Subcutaneous abdominal adipose tissue (tissue), 5 donors: ENCODE results near the gene COQ10A.

ENCODE experiments used
- H3K27ac ChIP-seq: one replicate; pipeline ENCODE4 v1.7.0; 2013; ENCODE audit warnings: low read depth, mild to moderate bottlenecking, inconsistent platforms, low read length, moderate library complexity
- H3K27me3 ChIP-seq, 5 donors: one replicate each; pipeline ENCODE4 v1.7.0; 2013; ENCODE audit warnings: low read length in 5 of 5, inconsistent platforms in 1 of 5; ENCODE audit not compliant: control insufficient read depth in 5 of 5, insufficient read depth in 4 of 5
- H3K36me3 ChIP-seq, 5 donors: one replicate each; pipeline ENCODE4 v1.7.0; 2013; ENCODE audit warnings: low read length in 5 of 5; ENCODE audit not compliant: control insufficient read depth in 5 of 5, insufficient read depth in 5 of 5
- H3K4me1 ChIP-seq, 5 donors: one replicate each; pipeline ENCODE4 v1.7.0; 2013; ENCODE audit warnings: low read length in 5 of 5, mild to moderate bottlenecking in 3 of 5, moderate library complexity in 1 of 5; ENCODE audit not compliant: control insufficient read depth in 5 of 5, insufficient read depth in 5 of 5
- H3K4me3 ChIP-seq, 5 donors: one replicate each; pipeline ENCODE4 v1.7.0; 2013; ENCODE audit warnings: low read length in 5 of 5, low read depth in 1 of 5
- H3K9ac ChIP-seq, 5 donors: one replicate each; pipeline ENCODE4 v1.7.0; 2013; ENCODE audit warnings: low read length in 5 of 5, mild to moderate bottlenecking in 4 of 5, moderate library complexity in 3 of 5
- H3K9me3 ChIP-seq, 5 donors: one replicate each; pipeline ENCODE4 v1.7.0; 2013; ENCODE audit warnings: low read length in 5 of 5; ENCODE audit not compliant: control insufficient read depth in 5 of 5
- donor health status: healthy.
- donor health status: healthy.
- donor health status: healthy.
- donor health status: healthy.
- donor health status: healthy.

The COQ10A gene

GRCh38 chr12:56304872-56305590 lies 38.3 kb downstream of the COQ10A start:
- Histone ChIP-seq H3K27ac (no peak overlapping the region), H3K27me3 (no peaks in the 10 kb centered on the region), H3K9ac (no peak overlapping the region), H3K9me3 (no peaks in the 10 kb centered on the region), H3K4me1 (peaks cover 8 to 20% (median 16%) of the 10 kb centered on the region in 5 donors), H3K36me3 (peaks cover 4 to 44% (median 18%) of the 10 kb centered on the region in 5 donors), H3K4me3 (no peak overlapping the region)

GRCh38 chr12:56307221-56307965 lies 40.7 kb downstream of the COQ10A start:
- no peaks in the 10 kb centered on the region for H3K4me1 ChIP-seq
- no peak overlapping the region for H3K27ac ChIP-seq
- H3K27me3 ChIP-seq: no peaks in the 10 kb centered on the region
- H3K4me3 ChIP-seq: no peak overlapping the region
- H3K9ac ChIP-seq: no peak overlapping the region
- H3K36me3 ChIP-seq: peaks cover 11 to 57% (median 26%) of the 10 kb centered on the region in 5 donors
- no peaks in the 10 kb centered on the region for H3K9me3 ChIP-seq

DNA sequence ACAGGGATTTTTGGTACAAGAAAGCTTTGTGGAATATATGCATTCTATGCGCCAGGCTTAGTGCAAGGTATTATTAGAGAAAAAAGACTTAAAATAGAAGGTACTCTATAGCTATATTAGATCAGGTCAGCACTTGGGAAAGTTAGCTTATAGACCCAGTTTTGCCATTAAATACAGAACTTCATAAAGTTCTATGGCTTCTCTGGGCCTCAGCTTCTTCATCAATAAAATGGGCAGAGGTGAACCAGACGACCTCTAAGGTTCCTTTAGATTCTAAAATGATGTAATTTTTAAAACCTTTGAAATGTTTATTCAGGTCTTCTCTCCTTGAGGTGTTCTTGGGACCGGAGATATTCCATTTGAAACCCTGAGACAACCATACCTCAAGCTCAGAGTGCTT lies 42.0 kb downstream of the COQ10A start:
- Histone ChIP-seq H3K27ac (no peak overlapping the region), H3K4me3 (no peak overlapping the region), H3K9me3 (no peaks in the 10 kb centered on the region), H3K36me3 (peaks cover 11 to 57% (median 26%) of the 10 kb centered on the region in 5 donors), H3K27me3 (no peaks in the 10 kb centered on the region), H3K9ac (no peak overlapping the region), H3K4me1 (no peaks in the 10 kb centered on the region)

DNA sequence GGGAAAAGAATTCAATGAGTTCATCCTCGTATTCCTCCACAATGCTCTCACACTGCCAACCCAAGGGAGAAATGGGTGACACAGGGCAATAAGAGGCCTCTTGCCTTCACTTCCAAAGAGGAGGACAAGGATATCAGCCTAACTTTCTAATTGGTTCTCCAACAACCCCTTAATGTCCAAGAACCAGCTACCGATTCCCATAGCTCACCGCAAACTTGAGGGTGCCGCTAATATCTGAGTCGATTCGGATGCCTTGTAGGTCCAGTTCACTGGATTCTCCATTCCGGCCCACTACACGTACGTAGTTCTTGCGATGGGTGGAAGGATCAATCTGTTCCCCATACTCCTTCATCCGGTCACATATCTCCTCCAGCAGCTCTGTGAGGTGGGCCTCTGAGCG lies 44.3 kb downstream of the COQ10A start:
- no peak overlapping the region for H3K4me3 ChIP-seq
- no peaks in the 10 kb centered on the region for H3K9me3 ChIP-seq
- H3K27ac ChIP-seq: no peak overlapping the region
- H3K27me3 ChIP-seq: no peaks in the 10 kb centered on the region
- H3K36me3 ChIP-seq: peaks cover 11 to 50% (median 20%) of the 10 kb centered on the region in 5 donors
- H3K4me1 ChIP-seq: peaks cover 5 to 15% (median 13%) of the 10 kb centered on the region in 5 donors
- no peak overlapping the region for H3K9ac ChIP-seq

GRCh38 chr12:56315249-56315621 lies 48.5 kb downstream of the COQ10A start:
- H3K27me3 ChIP-seq: no peaks in the 10 kb centered on the region
- H3K36me3 ChIP-seq: peaks cover 18 to 41% (median 27%) of the 10 kb centered on the region in 5 donors
- peak overlapping the region; percentile 88 for H3K27ac ChIP-seq
- peaks cover 5 to 22% (median 18%) of the 10 kb centered on the region in 5 donors for H3K4me1 ChIP-seq
- H3K9ac ChIP-seq: peak overlapping the region; percentile 75 to 100 (median 95)
- peak overlapping the region; percentile 96 to 99 (median 99) for H3K4me3 ChIP-seq
- H3K9me3 ChIP-seq: no peaks in the 10 kb centered on the region

GRCh38 chr12:56315622-56316473 lies 49.1 kb downstream of the COQ10A start, which contains the start of gene CNPY2:
CNPY2 (minus strand) TSS chr12:56315988; CDS start chr12:56315217, 771 bp downstream.
- Histone ChIP-seq H3K36me3 (peaks cover 14 to 39% (median 21%) of the 10 kb centered on the region in 5 donors), H3K4me3 (peak within 1 kb of the TSS; percentile 96 to 99 (median 99)), H3K27ac (peak within 1 kb of the TSS; percentile 88), H3K27me3 (no peaks in the 10 kb centered on the region), H3K9me3 (no peaks in the 10 kb centered on the region), H3K9ac (peak within 1 kb of the TSS; percentile 75 to 100 (median 95)), H3K4me1 (peaks cover 5 to 22% (median 18%) of the 10 kb centered on the region in 5 donors)

DNA sequence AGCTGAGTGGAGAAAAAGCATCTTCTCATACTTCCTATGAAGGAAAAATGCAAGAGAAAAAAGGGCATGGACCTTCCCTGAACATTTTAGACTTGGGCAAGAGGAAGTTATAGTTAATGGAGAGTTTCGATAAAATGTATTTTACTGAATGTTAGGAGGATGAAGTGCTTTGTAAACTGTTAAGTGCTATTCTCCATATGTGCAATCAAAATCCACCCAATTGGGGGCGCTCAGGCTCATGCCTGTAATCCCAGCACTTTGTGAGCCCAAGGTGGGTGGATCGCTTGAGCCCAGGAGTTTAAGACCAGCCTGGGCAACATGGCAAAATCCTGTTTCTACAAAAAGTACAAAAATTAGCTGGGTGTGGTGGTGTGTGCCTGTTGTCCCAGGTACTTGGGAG lies 50.9 kb downstream of the COQ10A start:
- peaks cover 5 to 22% (median 18%) of the 10 kb centered on the region in 5 donors for H3K4me1 ChIP-seq
- peaks cover 19 to 42% (median 27%) of the 10 kb centered on the region in 5 donors for H3K36me3 ChIP-seq

More for the DNA sequence above, 50.9 kb downstream of the COQ10A start:
- H3K4me3 ChIP-seq: no peak overlapping the region
- H3K27me3 ChIP-seq: no peaks in the 10 kb centered on the region
- no peaks in the 10 kb centered on the region for H3K9me3 ChIP-seq
- no peak overlapping the region for H3K9ac ChIP-seq
- no peak overlapping the region for H3K27ac ChIP-seq
